K562 (cell line): ENCODE results near the gene HUNK. TPM values are rescaled to one million over a fixed set of nuclear protein-coding genes. Genes with fewer than 3 reads are reported as not detected.

Source experiments
- DDX20 ChIP-seq: fragments of 450-650 bp; IDR thresholded peaks from 2 replicates; pipeline ENCODE4 v1.6.1; 2016; ENCODE audit warnings: missing genetic modification characterization, low read depth, mild to moderate bottlenecking, missing compliant biosample characterization, moderate library complexity
- REST ChIP-seq, 2 experiments: fragments of 450-650 bp; formaldehyde crosslinking in 1 of 2; IDR thresholded peaks; 2 replicates each; pipeline versions ENCODE4 v1.4.0 to v1.6.1; 2014 to 2020; ENCODE audit warnings: mild to moderate bottlenecking in 2 of 2, borderline replicate concordance in 1 of 2, low read depth in 1 of 2
- polyA plus RNA-seq, 8 experiments: library from polyadenylated mRNA; depleted of rRNA in 4 of 8; stranded (reverse) in 5 of 8; unstranded in 3 of 8; fragments of >200 nt; fragmentation: Nextera tagmentation in 2 of 8; fragmentation: Illumina TruSeq in 1 of 8; extraction: Ambion mirVana in 2 of 8; extraction: Trizol in 1 of 8; gene quantifications; 2 replicates each; pipeline versions ENCODE4 v1.2.1 to v1.2.3, GENCODE V29; 2011 to 2014; ENCODE audit warnings: inconsistent platforms in 1 of 8, missing spikeins in 1 of 8
- total RNA-seq, 7 experiments: library from RNA; depleted of rRNA in 6 of 7; stranded (reverse); fragments of >200 nt in 6 of 7; fragmentation: Illumina TruSeq in 2 of 7; extraction: Trizol in 2 of 7; gene quantifications; 2 replicates each; pipeline versions ENCODE4 v1.2.1 to v1.2.3, GENCODE V29; 2011 to 2021; ENCODE audit warnings: low replicate concordance in 1 of 7

Gene HUNK
- total and polyA plus RNA-seq, 9 of the 15 experiments (the other 6 are each of a cell fraction or from before 2014, with no cell fraction given), result not detected

DNA sequence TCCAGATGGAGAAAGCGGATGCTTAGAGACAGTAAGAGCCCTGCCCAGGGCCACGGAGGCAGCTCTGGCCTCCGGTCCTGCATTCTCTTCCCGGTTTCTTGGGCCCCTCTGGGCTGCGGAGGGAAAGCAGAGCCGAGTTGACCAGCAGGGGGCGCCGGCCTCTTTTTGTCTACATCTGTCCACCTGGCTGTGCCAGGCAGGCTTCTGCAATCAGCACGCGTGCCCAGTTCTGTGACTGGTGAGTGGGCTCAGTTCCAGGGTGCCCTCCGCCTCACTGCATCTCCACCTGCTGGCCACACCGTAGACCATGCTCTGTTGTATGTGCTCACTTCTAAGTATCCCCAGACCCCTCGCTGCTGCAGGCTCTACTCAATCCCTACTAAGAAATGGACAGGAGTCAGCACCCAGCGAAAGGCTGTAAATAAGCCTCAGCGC is 6.7 kb upstream of the HUNK start (continued):
- peak; percentile 38; the same call in 1 of the 2 replicates for TF ChIP-seq REST (IDR thresholded peaks at IDR 0.05; ENCODE audit: borderline replicate concordance)
- no peak for TF ChIP-seq REST (CRISPR knock-in tag; IDR thresholded peaks at IDR 0.05; ENCODE audit: low read depth)
- TF ChIP-seq DDX20 (tag), result no peak
